AG04449 (cell line): Measurements from ENCODE around the gene SCN11A.

Experiments
- CTCF ChIA-PET: fragments of 350-600 bp; formaldehyde crosslinking; extraction: SDS; loops from one replicate; lab custom pipeline; 2021; ENCODE audit warnings: antibody characterized with exemption; lab: Yijun Ruan, JAX
- POLR2A ChIA-PET: fragments of 400-600, 350-600 bp; formaldehyde crosslinking; extraction: SDS; loops from one replicate; lab custom pipeline; 2020; ENCODE audit warnings: antibody characterized with exemption, inconsistent platforms; lab: Yijun Ruan, JAX
- DNase-seq: peaks from one replicate; pipeline ENCODE4 v3.0.0-alpha.2; 2010; ENCODE audit warnings: low read depth, low spot score
- H3K4me3 ChIP-seq: 2 replicates; pipeline ENCODE4 v1.5.1; 2011; ENCODE audit warnings: low read depth, mild to moderate bottlenecking, control low read depth, low read length
- CTCF ChIP-seq: IDR thresholded peaks from one replicate; pipeline ENCODE4 v1.5.1; 2011; ENCODE audit warnings: mild to moderate bottlenecking, moderate library complexity, low read length, control low read depth, inconsistent platforms; ENCODE audit not compliant: insufficient read depth; ENCODE audit errors: missing control alignments

The SCN11A gene

GRCh38 chr3:39051649-39052561 lies at the start of gene SCN11A, which contains the start of gene WDR48:
TSS of gene SCN11A (minus strand) at chr3:39051944. CDS start at chr3:38950362, 101,582 bp downstream.
TSS of gene WDR48 (plus strand) at chr3:39052016. CDS start at chr3:39052026, 10 bp downstream.
- no peak for DNase-seq
- TF ChIP-seq CTCF = no peak
- ChIA-PET POLR2A (no interaction called here), CTCF (interaction anchor here (0.5 to 1.7 kb wide), 2 partner anchors 21 to 239 kb away, joined by 3 to 5 read pairs; no protein-coding TSS in a partner anchor)
- H3K4me3 ChIP-seq = peak within 1 kb of the TSS; percentile 77

- ChIA-PET CTCF (interaction anchor here (0.7 to 5.0 kb wide), 7 partner anchors 12 to 190 kb away, joined by 3 to 35 read pairs (median 4); no protein-coding TSS in a partner anchor), POLR2A (no interaction called here)
- TF ChIP-seq CTCF = peak; percentile 68
- H3K4me3 ChIP-seq = no peak overlapping the region
- DNase-seq = no peak
These were observed 49.4 kb upstream of the SCN11A start for GRCh38 chr3:39101022-39101689.

GRCh38 chr3:39100500-39100886 lies 48.7 kb upstream of the SCN11A start:
- POLR2A ChIA-PET = no interaction called here

GRCh38 chr3:39099738-39100499 lies 48.2 kb upstream of the SCN11A start:
- TF ChIP-seq CTCF = no peak
- no peak overlapping the region for H3K4me3 ChIP-seq
- no peak for DNase-seq
- ChIA-PET POLR2A (no interaction called here), CTCF (interaction anchor here (1.3 to 5.0 kb wide), 2 partner anchors 25 to 191 kb away, joined by 4 to 35 read pairs; no protein-coding TSS in a partner anchor)

More at GRCh38 chr3:39100500-39100886, 48.7 kb upstream of the SCN11A start:
- H3K4me3 ChIP-seq = no peak overlapping the region
- DNase-seq = no peak
- no peak for TF ChIP-seq CTCF
- CTCF ChIA-PET = interaction anchor here (0.7 to 5.0 kb wide), 5 partner anchors 20 to 191 kb away, joined by 3 to 35 read pairs (median 4); no protein-coding TSS in a partner anchor

GRCh38 chr3:39099242-39099641 lies 47.5 kb upstream of the SCN11A start:
- ChIA-PET CTCF (interaction anchor here (5.0 kb wide), 1 partner anchor 192 kb away, joined by 35 read pairs; no protein-coding TSS in a partner anchor), POLR2A (no interaction called here)
- no peak overlapping the region for H3K4me3 ChIP-seq
- TF ChIP-seq CTCF = no peak
- DNase-seq = no peak
